ENCODE results near the gene SMYD3. TPM values are rescaled to one million over a fixed set of nuclear protein-coding genes. Genes with fewer than 3 reads are reported as not detected.

SMYD3 gene
- total and polyA plus RNA-seq, 2 of the 13 experiments (the other 11 are each of a cell fraction or from before 2014, with no cell fraction given) = 27.7 to 35.8 TPM

DNA sequence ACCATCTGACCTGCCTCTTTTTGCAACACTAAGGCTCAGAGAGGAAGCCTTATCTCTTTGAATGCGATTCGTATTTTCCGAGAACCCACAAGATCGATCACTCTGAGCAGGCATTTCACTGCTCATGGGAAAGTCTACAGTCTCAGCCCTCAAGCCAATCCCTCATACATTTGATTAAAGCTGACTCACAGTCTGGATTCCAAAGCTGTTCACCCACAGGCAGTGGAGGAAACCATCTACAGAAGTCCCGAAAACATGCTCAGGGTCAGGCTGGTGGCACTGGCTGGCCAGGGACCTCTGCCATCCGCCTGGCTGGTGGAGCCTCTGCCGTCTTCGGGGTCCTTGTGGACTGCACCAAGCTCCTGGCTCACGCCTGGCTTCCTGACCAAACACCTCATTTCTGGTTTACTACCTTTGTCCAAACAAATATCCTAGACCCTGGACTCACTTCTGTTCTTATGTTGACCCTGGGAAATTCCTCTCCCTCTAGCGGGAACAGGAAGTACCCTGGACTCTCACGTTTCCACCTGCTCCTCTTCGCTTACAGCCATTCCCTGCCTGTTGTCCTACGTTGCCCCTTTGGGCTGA is 650.0 kb downstream of the SMYD3 start (continued):
- TF ChIP-seq PHB2 (IDR thresholded peaks at IDR 0.05; ENCODE audit: partially characterized antibody) (no peak), AHR (CRISPR knock-in tag; IDR thresholded peaks at IDR 0.05) (no peak), ZNF878 (CRISPR knock-in tag; IDR thresholded peaks at IDR 0.05) (no peak), SUZ12 (IDR thresholded peaks at IDR 0.05; ENCODE audit: low read depth, low read length) (no peak), SOX5 (CRISPR knock-in tag; IDR thresholded peaks at IDR 0.05; ENCODE audit: borderline replicate concordance) (peak; percentile 41; the same call in 1 of the 2 replicates), NCOA1 (CRISPR knock-in tag; IDR thresholded peaks at IDR 0.05) (no peak), ZNF124 (CRISPR knock-in tag; IDR thresholded peaks at IDR 0.05) (0 out of 2 replicates have a peak, but pooled peaks have one; percentile 46), HCFC1 (IDR thresholded peaks at IDR 0.05; ENCODE audit: low read depth, low read length) (no peak), ZNF816 (CRISPR knock-in tag; IDR thresholded peaks at IDR 0.05; ENCODE audit: borderline replicate concordance) (no peak), RNF2 (conservative IDR thresholded peaks at IDR 0.05; ENCODE audit: low read depth) (no peak), ZNF724P (CRISPR knock-in tag; IDR thresholded peaks at IDR 0.05; ENCODE audit: borderline replicate concordance) (no peak), ZNF335 (CRISPR knock-in tag; IDR thresholded peaks at IDR 0.05) (no peak), SP4 (CRISPR knock-in tag; IDR thresholded peaks at IDR 0.05) (no peak), REXO4 (CRISPR knock-in tag; IDR thresholded peaks at IDR 0.05; ENCODE audit: borderline replicate concordance) (no peak), SKI (IDR thresholded peaks at IDR 0.05; ENCODE audit: partially characterized antibody) (no peak), THAP11 (CRISPR knock-in tag; IDR thresholded peaks at IDR 0.05) (no peak), ZFY (CRISPR knock-in tag; IDR thresholded peaks at IDR 0.05) (no peak), ZNF263 (CRISPR knock-in tag; IDR thresholded peaks at IDR 0.05) (no peak), CC2D1A (CRISPR knock-in tag; IDR thresholded peaks at IDR 0.05) (no peak), ZMYM4 (CRISPR knock-in tag; IDR thresholded peaks at IDR 0.05) (peak; percentile 45; the same call in 1 of the 2 replicates)
- TF ChIP-seq, protein P1, sequence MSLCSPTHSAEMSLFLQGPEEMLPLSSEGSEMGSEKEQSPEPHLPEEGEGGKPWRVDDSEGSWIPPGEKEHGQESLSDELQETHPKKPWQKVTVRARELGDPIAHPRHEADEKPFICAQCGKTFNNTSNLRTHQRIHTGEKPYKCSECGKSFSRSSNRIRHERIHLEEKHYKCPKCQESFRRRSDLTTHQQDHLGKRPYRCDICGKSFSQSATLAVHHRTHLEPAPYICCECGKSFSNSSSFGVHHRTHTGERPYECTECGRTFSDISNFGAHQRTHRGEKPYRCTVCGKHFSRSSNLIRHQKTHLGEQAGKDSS (CRISPR knock-in tag; IDR thresholded peaks at IDR 0.05; ENCODE audit: borderline replicate concordance, low read depth) = no peak
- TF ChIP-seq, protein P2, sequence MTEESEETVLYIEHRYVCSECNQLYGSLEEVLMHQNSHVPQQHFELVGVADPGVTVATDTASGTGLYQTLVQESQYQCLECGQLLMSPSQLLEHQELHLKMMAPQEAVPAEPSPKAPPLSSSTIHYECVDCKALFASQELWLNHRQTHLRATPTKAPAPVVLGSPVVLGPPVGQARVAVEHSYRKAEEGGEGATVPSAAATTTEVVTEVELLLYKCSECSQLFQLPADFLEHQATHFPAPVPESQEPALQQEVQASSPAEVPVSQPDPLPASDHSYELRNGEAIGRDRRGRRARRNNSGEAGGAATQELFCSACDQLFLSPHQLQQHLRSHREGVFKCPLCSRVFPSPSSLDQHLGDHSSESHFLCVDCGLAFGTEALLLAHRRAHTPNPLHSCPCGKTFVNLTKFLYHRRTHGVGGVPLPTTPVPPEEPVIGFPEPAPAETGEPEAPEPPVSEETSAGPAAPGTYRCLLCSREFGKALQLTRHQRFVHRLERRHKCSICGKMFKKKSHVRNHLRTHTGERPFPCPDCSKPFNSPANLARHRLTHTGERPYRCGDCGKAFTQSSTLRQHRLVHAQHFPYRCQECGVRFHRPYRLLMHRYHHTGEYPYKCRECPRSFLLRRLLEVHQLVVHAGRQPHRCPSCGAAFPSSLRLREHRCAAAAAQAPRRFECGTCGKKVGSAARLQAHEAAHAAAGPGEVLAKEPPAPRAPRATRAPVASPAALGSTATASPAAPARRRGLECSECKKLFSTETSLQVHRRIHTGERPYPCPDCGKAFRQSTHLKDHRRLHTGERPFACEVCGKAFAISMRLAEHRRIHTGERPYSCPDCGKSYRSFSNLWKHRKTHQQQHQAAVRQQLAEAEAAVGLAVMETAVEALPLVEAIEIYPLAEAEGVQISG (CRISPR knock-in tag; IDR thresholded peaks at IDR 0.05) = no peak
- TF ChIP-seq, protein P3, sequence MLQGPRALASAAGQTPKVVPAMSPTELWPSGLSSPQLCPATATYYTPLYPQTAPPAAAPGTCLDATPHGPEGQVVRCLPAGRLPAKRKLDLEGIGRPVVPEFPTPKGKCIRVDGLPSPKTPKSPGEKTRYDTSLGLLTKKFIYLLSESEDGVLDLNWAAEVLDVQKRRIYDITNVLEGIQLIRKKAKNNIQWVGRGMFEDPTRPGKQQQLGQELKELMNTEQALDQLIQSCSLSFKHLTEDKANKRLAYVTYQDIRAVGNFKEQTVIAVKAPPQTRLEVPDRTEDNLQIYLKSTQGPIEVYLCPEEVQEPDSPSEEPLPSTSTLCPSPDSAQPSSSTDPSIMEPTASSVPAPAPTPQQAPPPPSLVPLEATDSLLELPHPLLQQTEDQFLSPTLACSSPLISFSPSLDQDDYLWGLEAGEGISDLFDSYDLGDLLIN (CRISPR knock-in tag; IDR thresholded peaks at IDR 0.05; ENCODE audit: borderline replicate concordance) = no peak
- TF ChIP-seq, protein P4, sequence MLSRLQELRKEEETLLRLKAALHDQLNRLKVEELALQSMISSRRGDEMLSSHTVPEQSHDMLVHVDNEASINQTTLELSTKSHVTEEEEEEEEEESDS (CRISPR knock-in tag; IDR thresholded peaks at IDR 0.05; ENCODE audit: borderline replicate concordance) = no peak
- TF ChIP-seq, protein P5, sequence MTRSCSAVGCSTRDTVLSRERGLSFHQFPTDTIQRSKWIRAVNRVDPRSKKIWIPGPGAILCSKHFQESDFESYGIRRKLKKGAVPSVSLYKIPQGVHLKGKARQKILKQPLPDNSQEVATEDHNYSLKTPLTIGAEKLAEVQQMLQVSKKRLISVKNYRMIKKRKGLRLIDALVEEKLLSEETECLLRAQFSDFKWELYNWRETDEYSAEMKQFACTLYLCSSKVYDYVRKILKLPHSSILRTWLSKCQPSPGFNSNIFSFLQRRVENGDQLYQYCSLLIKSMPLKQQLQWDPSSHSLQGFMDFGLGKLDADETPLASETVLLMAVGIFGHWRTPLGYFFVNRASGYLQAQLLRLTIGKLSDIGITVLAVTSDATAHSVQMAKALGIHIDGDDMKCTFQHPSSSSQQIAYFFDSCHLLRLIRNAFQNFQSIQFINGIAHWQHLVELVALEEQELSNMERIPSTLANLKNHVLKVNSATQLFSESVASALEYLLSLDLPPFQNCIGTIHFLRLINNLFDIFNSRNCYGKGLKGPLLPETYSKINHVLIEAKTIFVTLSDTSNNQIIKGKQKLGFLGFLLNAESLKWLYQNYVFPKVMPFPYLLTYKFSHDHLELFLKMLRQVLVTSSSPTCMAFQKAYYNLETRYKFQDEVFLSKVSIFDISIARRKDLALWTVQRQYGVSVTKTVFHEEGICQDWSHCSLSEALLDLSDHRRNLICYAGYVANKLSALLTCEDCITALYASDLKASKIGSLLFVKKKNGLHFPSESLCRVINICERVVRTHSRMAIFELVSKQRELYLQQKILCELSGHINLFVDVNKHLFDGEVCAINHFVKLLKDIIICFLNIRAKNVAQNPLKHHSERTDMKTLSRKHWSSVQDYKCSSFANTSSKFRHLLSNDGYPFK (CRISPR knock-in tag; IDR thresholded peaks at IDR 0.05; ENCODE audit: borderline replicate concordance) = no peak
